Measurements from ENCODE around the gene KIFAP3.
"Not testable (repeated sequence)": the region's sequence is repeated elsewhere in the genome, so short reads cannot be mapped to it uniquely, and the experiment has no call there.

Gene KIFAP3

GRCh38 chr1:170074250-170075157 is at the start of gene KIFAP3:
Gene KIFAP3 (minus strand): TSS chr1:170074695. CDS start chr1:170074467, 228 bp downstream.
- TF ChIP-seq ZFX (IDR thresholded peaks at IDR 0.05) (no peak), CTCF (conservative IDR thresholded peaks at IDR 0.05) (peak; percentile 81)
- H3K27ac ChIP-seq = peak within 1 kb of the TSS; percentile 31; the same call in 1 of the 2 replicates

DNA sequence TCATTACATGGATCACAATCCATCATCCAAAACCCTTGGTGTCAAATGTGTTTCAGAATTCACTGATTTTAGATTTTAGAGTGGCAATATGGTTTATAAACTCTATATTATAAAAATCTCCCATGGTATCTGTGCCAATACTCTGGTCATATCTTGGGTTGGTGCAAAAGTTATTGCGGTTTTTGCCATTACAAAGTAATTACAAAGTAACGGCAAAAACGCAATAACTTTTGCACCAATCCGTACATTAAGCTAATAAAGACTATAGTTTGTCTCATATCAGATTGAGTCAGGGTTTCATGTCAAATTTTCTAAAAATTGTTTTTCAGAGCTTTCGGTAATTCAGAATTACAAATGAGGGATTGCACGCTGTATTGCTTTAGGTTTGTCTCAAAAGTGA is 47.9 kb upstream of the KIFAP3 start:
- H3K27ac ChIP-seq = no peak overlapping the region
- TF ChIP-seq CTCF (conservative IDR thresholded peaks at IDR 0.05) (no peak), ZFX (IDR thresholded peaks at IDR 0.05) (no peak)

DNA sequence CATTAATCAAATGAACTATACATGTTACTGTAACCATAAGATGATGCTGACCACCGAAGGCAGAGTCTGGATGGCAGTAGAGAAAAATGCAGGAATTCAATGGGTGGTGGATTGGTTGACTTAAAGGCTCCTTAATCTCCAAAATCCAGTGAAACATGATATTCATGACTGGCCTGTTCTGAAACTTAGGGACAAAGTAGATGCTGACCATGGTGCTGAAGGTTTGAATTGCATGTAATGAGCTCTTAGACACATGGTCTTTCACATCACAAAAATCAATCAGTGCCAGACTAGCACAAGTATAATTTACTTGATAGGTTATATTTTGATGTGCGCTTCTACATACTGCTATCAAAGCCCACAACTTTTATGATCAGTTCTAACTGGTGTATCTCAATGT is 40.4 kb upstream of the KIFAP3 start:
- TF ChIP-seq CTCF (conservative IDR thresholded peaks at IDR 0.05) = no peak
- no peak for TF ChIP-seq ZFX (IDR thresholded peaks at IDR 0.05)
- H3K27ac ChIP-seq = no peak overlapping the region

- peak overlapping the region; percentile 28; the same call in 1 of the 2 replicates for H3K27ac ChIP-seq
Measured at GRCh38 chr1:170113140-170113539, 38.6 kb upstream of the KIFAP3 start.

GRCh38 chr1:170097449-170097948 is 23.0 kb upstream of the KIFAP3 start:
- no peak overlapping the region for H3K27ac ChIP-seq
- TF ChIP-seq ZFX (IDR thresholded peaks at IDR 0.05) = no peak
- no peak for TF ChIP-seq CTCF (conservative IDR thresholded peaks at IDR 0.05)

- H3K27ac ChIP-seq = no peak overlapping the region
- TF ChIP-seq CTCF (conservative IDR thresholded peaks at IDR 0.05) = no peak
- no peak for TF ChIP-seq ZFX (IDR thresholded peaks at IDR 0.05)
Measured at GRCh38 chr1:170096806-170097340, 22.4 kb upstream of the KIFAP3 start.

GRCh38 chr1:170095976-170096748 is 21.7 kb upstream of the KIFAP3 start:
- H3K27ac ChIP-seq = no peak overlapping the region
- TF ChIP-seq ZFX (IDR thresholded peaks at IDR 0.05) = no peak
- no peak for TF ChIP-seq CTCF (conservative IDR thresholded peaks at IDR 0.05)

GRCh38 chr1:170094697-170095616 is 20.5 kb upstream of the KIFAP3 start:
- not testable (repeated sequence) for H3K27ac ChIP-seq

Measured in C4-2B (cell line).